Measurements from ENCODE around the gene SLC16A12.

- TF ChIP-seq CTCF (IDR thresholded peaks at IDR 0.05; ENCODE audit: control extremely low read depth in 1 of 3, insufficient read depth in 1 of 3, low read depth in 1 of 3, low read length in 3 of 3) (no peak), TAF1 (IDR thresholded peaks at IDR 0.05; ENCODE audit: low read depth, low read length) (no peak), JUND (IDR thresholded peaks at IDR 0.05; ENCODE audit: low read length) (no peak), TCF12 (IDR thresholded peaks at IDR 0.05; ENCODE audit: low read depth, low read length) (no peak), RAD21 (IDR thresholded peaks at IDR 0.05 in 1 of 2, conservative IDR thresholded peaks at IDR 0.05 in 1 of 2; ENCODE audit: low read depth in 2 of 2, low read length in 2 of 2) (no peak), EP300 (IDR thresholded peaks at IDR 0.05; ENCODE audit: borderline replicate concordance in 1 of 2, low read depth in 2 of 2, low read length in 2 of 2) (no peak)
Observed at GRCh38 chr10:89468191-89468965, 67.0 kb downstream of the SLC16A12 start.

Measured in H1 (cell line).